Measurements from ENCODE around the gene ZFAND2A. TPM values are rescaled to one million over a fixed set of nuclear protein-coding genes. Genes with fewer than 3 reads are reported as not detected.

Gene ZFAND2A
- total RNA-seq, 1 experiment from 2014 or later, result 19.1 TPM

DNA sequence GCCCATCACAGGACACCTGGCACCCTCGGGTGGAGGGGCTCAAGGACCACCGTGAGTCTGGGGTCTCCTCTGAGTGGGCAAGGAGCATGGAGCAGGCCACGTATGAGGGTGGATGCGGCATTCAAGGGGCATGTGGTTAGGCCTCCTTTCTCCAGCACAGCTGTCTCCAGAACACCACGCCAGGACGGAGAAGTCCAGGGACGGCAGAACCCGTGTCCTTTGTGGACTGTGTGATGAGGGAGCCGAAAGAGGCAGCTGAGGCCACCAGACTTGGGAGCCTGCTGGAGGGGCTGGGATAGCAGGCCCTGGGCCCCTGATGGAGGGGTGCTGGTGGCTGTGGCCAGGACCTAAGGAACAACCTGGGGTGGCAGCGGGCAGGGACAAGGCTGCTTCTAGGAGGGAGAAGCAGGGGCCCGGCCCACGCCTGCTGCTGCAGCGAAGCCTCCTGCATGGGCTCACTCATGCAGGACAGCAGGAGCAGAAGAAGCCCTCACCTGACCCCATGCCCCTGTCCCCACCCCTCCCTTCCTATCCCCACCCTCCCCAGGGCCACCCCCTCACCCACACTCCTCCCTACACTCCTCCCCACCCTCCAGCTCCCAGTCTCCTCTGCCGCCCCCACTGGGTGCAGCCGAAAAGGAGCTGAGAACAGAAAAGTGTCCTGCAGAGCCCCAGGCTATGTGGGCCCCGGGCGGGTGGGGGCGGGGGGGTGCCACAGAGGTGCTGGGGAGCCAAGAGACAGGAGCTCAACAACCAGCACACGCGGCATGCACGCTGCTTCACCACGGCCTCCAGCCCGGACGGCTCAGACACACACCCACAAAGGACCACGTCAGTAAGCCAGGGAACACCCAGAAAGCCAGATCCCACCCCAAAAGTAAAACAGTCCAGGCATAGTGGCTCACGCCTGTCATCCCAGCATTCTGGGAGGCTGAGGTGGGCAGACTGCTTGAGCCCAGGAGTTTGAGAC is 29.7 kb downstream of the ZFAND2A start (continued):
- TF ChIP-seq, protein P1, sequence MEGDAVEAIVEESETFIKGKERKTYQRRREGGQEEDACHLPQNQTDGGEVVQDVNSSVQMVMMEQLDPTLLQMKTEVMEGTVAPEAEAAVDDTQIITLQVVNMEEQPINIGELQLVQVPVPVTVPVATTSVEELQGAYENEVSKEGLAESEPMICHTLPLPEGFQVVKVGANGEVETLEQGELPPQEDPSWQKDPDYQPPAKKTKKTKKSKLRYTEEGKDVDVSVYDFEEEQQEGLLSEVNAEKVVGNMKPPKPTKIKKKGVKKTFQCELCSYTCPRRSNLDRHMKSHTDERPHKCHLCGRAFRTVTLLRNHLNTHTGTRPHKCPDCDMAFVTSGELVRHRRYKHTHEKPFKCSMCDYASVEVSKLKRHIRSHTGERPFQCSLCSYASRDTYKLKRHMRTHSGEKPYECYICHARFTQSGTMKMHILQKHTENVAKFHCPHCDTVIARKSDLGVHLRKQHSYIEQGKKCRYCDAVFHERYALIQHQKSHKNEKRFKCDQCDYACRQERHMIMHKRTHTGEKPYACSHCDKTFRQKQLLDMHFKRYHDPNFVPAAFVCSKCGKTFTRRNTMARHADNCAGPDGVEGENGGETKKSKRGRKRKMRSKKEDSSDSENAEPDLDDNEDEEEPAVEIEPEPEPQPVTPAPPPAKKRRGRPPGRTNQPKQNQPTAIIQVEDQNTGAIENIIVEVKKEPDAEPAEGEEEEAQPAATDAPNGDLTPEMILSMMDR (IDR thresholded peaks at IDR 0.05 in 2 of 3, conservative IDR thresholded peaks at IDR 0.05 in 1 of 3; ENCODE audit: borderline replicate concordance in 1 of 3, insufficient read depth in 1 of 3, low read depth in 2 of 3, low read length in 2 of 3), result no peak
- no peak for TF ChIP-seq ZFX (IDR thresholded peaks at IDR 0.05)
- no peak for TF ChIP-seq EZH2phosphoT487 (IDR thresholded peaks at IDR 0.05; ENCODE audit: borderline replicate concordance)
- TF ChIP-seq ELF1 (IDR thresholded peaks at IDR 0.05; ENCODE audit: borderline replicate concordance, low read depth), result no peak
- TF ChIP-seq, protein P2, sequence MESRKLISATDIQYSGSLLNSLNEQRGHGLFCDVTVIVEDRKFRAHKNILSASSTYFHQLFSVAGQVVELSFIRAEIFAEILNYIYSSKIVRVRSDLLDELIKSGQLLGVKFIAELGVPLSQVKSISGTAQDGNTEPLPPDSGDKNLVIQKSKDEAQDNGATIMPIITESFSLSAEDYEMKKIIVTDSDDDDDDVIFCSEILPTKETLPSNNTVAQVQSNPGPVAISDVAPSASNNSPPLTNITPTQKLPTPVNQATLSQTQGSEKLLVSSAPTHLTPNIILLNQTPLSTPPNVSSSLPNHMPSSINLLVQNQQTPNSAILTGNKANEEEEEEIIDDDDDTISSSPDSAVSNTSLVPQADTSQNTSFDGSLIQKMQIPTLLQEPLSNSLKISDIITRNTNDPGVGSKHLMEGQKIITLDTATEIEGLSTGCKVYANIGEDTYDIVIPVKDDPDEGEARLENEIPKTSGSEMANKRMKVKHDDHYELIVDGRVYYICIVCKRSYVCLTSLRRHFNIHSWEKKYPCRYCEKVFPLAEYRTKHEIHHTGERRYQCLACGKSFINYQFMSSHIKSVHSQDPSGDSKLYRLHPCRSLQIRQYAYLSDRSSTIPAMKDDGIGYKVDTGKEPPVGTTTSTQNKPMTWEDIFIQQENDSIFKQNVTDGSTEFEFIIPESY (IDR thresholded peaks at IDR 0.05; ENCODE audit: extremely low read depth, insufficient replicate concordance, low read length), result no peak
- TF ChIP-seq EZH2 (IDR thresholded peaks at IDR 0.05), result no peak
- TF ChIP-seq FOSL1 (IDR thresholded peaks at IDR 0.05; ENCODE audit: low read depth), result no peak

DNA sequence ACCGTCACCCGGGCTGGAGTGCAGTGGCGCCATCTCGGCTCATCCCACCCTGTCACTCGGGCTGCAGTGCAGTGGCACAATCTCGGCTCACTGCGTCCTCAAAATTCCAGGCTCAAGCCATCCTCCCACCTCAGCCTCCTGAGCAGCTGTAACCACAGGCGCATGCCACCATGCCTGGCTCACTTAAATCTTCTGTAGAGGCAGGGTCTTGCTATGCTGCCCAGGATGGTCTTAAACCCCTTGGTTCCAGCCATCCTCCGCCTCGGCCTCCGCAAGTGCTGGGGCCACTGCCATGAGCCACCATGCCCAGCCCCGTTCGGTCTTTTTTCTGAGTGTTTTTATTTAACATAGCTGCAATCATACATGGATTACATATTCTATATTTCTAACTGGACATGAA is 30.6 kb downstream of the ZFAND2A start:
- Histone ChIP-seq H3K79me2 (ENCODE audit: insufficient read depth, low read length) (peaks cover 32% of the 10 kb centered on the region), H3K27ac (ENCODE audit: low read depth, low read length) (no peak overlapping the region), H3K9me3 (ENCODE audit: control insufficient read depth in 1 of 2, insufficient read depth in 1 of 2, low read depth in 1 of 2, low read length in 2 of 2) (no peaks in the 10 kb centered on the region), H3K4me2 (ENCODE audit: low read length) (no peak overlapping the region), H3K4me1 (ENCODE audit: control insufficient read depth in 1 of 2, insufficient read depth in 2 of 2, low read length in 2 of 2) (no peaks in the 10 kb centered on the region), H3K36me3 (ENCODE audit: control insufficient read depth in 1 of 2, insufficient read depth in 2 of 2, low read length in 2 of 2) (peaks cover 0 to 6% of the 10 kb centered on the region in 2 experiments; a peak in 3 of 4 replicates), H3K9ac (ENCODE audit: low read length) (no peak overlapping the region), H3K27me3 (ENCODE audit: insufficient read depth, low read length) (no peaks in the 10 kb centered on the region), H2AFZ (ENCODE audit: low read depth, low read length, poor library complexity, severe bottlenecking) (no peak overlapping the region), H3K9me2 (ENCODE audit: insufficient read depth) (no peaks in the 10 kb centered on the region), H3K4me3 (replicated peaks in 1 of 2; ENCODE audit: low read depth in 1 of 2, low read length in 2 of 2) (no peak overlapping the region), H4K20me1 (ENCODE audit: insufficient read depth) (no peaks in the 10 kb centered on the region)
- CTCF ChIA-PET, result no interaction called here
- POLR2A ChIA-PET, result no interaction called here
- TF ChIP-seq, protein P3, sequence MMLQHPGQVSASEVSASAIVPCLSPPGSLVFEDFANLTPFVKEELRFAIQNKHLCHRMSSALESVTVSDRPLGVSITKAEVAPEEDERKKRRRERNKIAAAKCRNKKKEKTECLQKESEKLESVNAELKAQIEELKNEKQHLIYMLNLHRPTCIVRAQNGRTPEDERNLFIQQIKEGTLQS (IDR thresholded peaks at IDR 0.05), result no peak
- TF ChIP-seq RAD21 (IDR thresholded peaks at IDR 0.05; ENCODE audit: low read depth) (no peak), CBX3 (IDR thresholded peaks at IDR 0.05; ENCODE audit: low read depth) (no peak), SIN3A (IDR thresholded peaks at IDR 0.05; ENCODE audit: low read depth) (no peak), EZH2phosphoT487 (IDR thresholded peaks at IDR 0.05; ENCODE audit: borderline replicate concordance) (no peak), SRF (IDR thresholded peaks at IDR 0.05; ENCODE audit: low read depth) (no peak), EZH2 (IDR thresholded peaks at IDR 0.05) (no peak), TCF7L2 (IDR thresholded peaks at IDR 0.05; ENCODE audit: borderline replicate concordance, extremely low read depth, insufficient read depth, insufficient read length) (no peak), ELF1 (IDR thresholded peaks at IDR 0.05; ENCODE audit: borderline replicate concordance, low read depth) (no peak), SP1 (IDR thresholded peaks at IDR 0.05; ENCODE audit: low read depth) (no peak)
- TF ChIP-seq, protein P2 (IDR thresholded peaks at IDR 0.05; ENCODE audit: extremely low read depth, insufficient replicate concordance, low read length), result no peak
- RAD21 ChIA-PET (ENCODE audit: low non-redundant PET in 1 of 2, low total read pairs in 2 of 2, uncharacterized antibody in 2 of 2, unreplicated experiment in 2 of 2), result no interaction called here
- ATAC-seq (no peak), DNase-seq (ENCODE audit: low read depth, low spot score) (no peak)
- intact Hi-C loops (cut with micrococcal nuclease), result no loop called here
- no TSS peak for BruUV-seq (replicated peaks)

All from HCT116 (cell line).